T-helper 2 cell treated with Interferon-gamma antibody and Interleukin-4, amounts not matched to agents 5 μg/mL and 100 μg/mL, for 36 hours (primary cell): ENCODE measurements around the gene ARL10.

ENCODE experiments used
- DNase-seq: peaks from one replicate; pipeline ENCODE4 v3.0.0; 2021; ENCODE audit warnings: low spot score
- H3K27ac Mint-ChIP-seq: one replicate; pipeline ENCODE4 v1.8.0; 2021; ENCODE audit warnings: mild to moderate bottlenecking, mixed read lengths
- H3K27me3 Mint-ChIP-seq: one replicate; pipeline ENCODE4 v1.8.0; 2021; ENCODE audit warnings: low read depth, mixed read lengths
- H3K36me3 Mint-ChIP-seq: one replicate; pipeline ENCODE4 v1.8.0; 2021; ENCODE audit warnings: low read depth, mixed read lengths
- H3K4me1 Mint-ChIP-seq: one replicate; pipeline ENCODE4 v1.8.0; 2021; ENCODE audit warnings: low read depth, mixed read lengths
- H3K4me3 Mint-ChIP-seq: one replicate; pipeline ENCODE4 v1.8.0; 2022; ENCODE audit warnings: mild to moderate bottlenecking, moderate library complexity, mixed read lengths
- H3K9me3 Mint-ChIP-seq: one replicate; pipeline ENCODE4 v1.8.0; 2021; ENCODE audit warnings: mixed read lengths

ARL10 gene

GRCh38 chr5:176353533-176353932, 11.8 kb upstream of the ARL10 start:
- peaks cover 59% of the 10 kb centered on the region for H3K36me3 Mint-ChIP-seq
- no peak overlapping the region for H3K27ac Mint-ChIP-seq
- DNase-seq, result no peak
- no peaks in the 10 kb centered on the region for H3K9me3 Mint-ChIP-seq
- H3K4me3 Mint-ChIP-seq, result no peak overlapping the region
- H3K27me3 Mint-ChIP-seq, result no peaks in the 10 kb centered on the region
- H3K4me1 Mint-ChIP-seq, result peaks cover 3% of the 10 kb centered on the region

GRCh38 chr5:176355400-176356178, 9.7 kb upstream of the ARL10 start:
- Mint-ChIP-seq H3K9me3 (no peaks in the 10 kb centered on the region), H3K36me3 (peaks cover 46% of the 10 kb centered on the region), H3K27me3 (no peaks in the 10 kb centered on the region), H3K4me3 (no peak overlapping the region), H3K27ac (no peak overlapping the region), H3K4me1 (peaks cover 8% of the 10 kb centered on the region)
- no peak for DNase-seq

GRCh38 chr5:176356179-176356566, 9.1 kb upstream of the ARL10 start:
- DNase-seq, result no peak
- Mint-ChIP-seq H3K4me3 (no peak overlapping the region), H3K27me3 (no peaks in the 10 kb centered on the region), H3K4me1 (peaks cover 8% of the 10 kb centered on the region), H3K27ac (no peak overlapping the region), H3K36me3 (peaks cover 43% of the 10 kb centered on the region), H3K9me3 (no peaks in the 10 kb centered on the region)

- no peak for DNase-seq
- peaks cover 25% of the 10 kb centered on the region for H3K36me3 Mint-ChIP-seq
These were observed 5.6 kb upstream of the ARL10 start for GRCh38 chr5:176359658-176360057.

GRCh38 chr5:176360894-176361436, 4.3 kb upstream of the ARL10 start:
- no peak for DNase-seq
- Mint-ChIP-seq H3K4me3 (peak overlapping the region; percentile 99), H3K36me3 (peaks cover 21% of the 10 kb centered on the region), H3K9me3 (no peaks in the 10 kb centered on the region), H3K27me3 (no peaks in the 10 kb centered on the region), H3K27ac (peak overlapping the region; percentile 93), H3K4me1 (peaks cover 21% of the 10 kb centered on the region)

More at GRCh38 chr5:176359658-176360057, 5.6 kb upstream of the ARL10 start:
- H3K27me3 Mint-ChIP-seq, result no peaks in the 10 kb centered on the region
- no peaks in the 10 kb centered on the region for H3K9me3 Mint-ChIP-seq
- peak overlapping the region; percentile 72 for H3K4me3 Mint-ChIP-seq
- peak overlapping the region; percentile 28 for H3K27ac Mint-ChIP-seq
- H3K4me1 Mint-ChIP-seq, result peaks cover 21% of the 10 kb centered on the region

- Mint-ChIP-seq H3K4me3 (peak within 1 kb of the TSS; percentile 99), H3K9me3 (no peaks in the 10 kb centered on the region), H3K4me1 (peaks cover 21% of the 10 kb centered on the region), H3K27ac (peak within 1 kb of the TSS; percentile 93), H3K27me3 (no peaks in the 10 kb centered on the region), H3K36me3 (peaks cover 18% of the 10 kb centered on the region)
- DNase-seq, result peak; percentile 93
These were observed 3.7 kb upstream of the ARL10 start, which contains the start of gene KIAA1191 for GRCh38 chr5:176361437-176362232. KIAA1191 (minus strand) TSS chr5:176361764; CDS start chr5:176359508, 2,256 bp downstream.

- no peak for DNase-seq
- no peaks in the 10 kb centered on the region for H3K9me3 Mint-ChIP-seq
- H3K27ac Mint-ChIP-seq, result peak overlapping the region; percentile 93
- H3K27me3 Mint-ChIP-seq, result no peaks in the 10 kb centered on the region
- H3K4me1 Mint-ChIP-seq, result peaks cover 21% of the 10 kb centered on the region
- peak overlapping the region; percentile 99 for H3K4me3 Mint-ChIP-seq
- peaks cover 18% of the 10 kb centered on the region for H3K36me3 Mint-ChIP-seq
These were observed 3.1 kb upstream of the ARL10 start for GRCh38 chr5:176362233-176362490.

- no peaks in the 10 kb centered on the region for H3K27me3 Mint-ChIP-seq
- no peak for DNase-seq
- H3K36me3 Mint-ChIP-seq, result peaks cover 8% of the 10 kb centered on the region
- H3K9me3 Mint-ChIP-seq, result no peaks in the 10 kb centered on the region
- H3K4me3 Mint-ChIP-seq, result peak overlapping the region; percentile 66
- peaks cover 22% of the 10 kb centered on the region for H3K4me1 Mint-ChIP-seq
- H3K27ac Mint-ChIP-seq, result no peak overlapping the region
These were observed 429 bp upstream of the ARL10 start for GRCh38 chr5:176364765-176365350.

GRCh38 chr5:176366232-176366894, 1.1 kb downstream of the ARL10 start:
- no peak for DNase-seq
- Mint-ChIP-seq H3K36me3 (peaks cover 8% of the 10 kb centered on the region), H3K27me3 (no peaks in the 10 kb centered on the region), H3K4me1 (peaks cover 21% of the 10 kb centered on the region), H3K4me3 (peak overlapping the region; percentile 71), H3K9me3 (no peaks in the 10 kb centered on the region), H3K27ac (peak overlapping the region; percentile 28)

GRCh38 chr5:176368726-176369125, 3.4 kb downstream of the ARL10 start:
- peaks cover 8% of the 10 kb centered on the region for H3K36me3 Mint-ChIP-seq
- no peaks in the 10 kb centered on the region for H3K27me3 Mint-ChIP-seq
- no peaks in the 10 kb centered on the region for H3K9me3 Mint-ChIP-seq
- DNase-seq, result no peak
- peaks cover 9% of the 10 kb centered on the region for H3K4me1 Mint-ChIP-seq
- H3K4me3 Mint-ChIP-seq, result no peak overlapping the region
- H3K27ac Mint-ChIP-seq, result no peak overlapping the region

GRCh38 chr5:176369934-176370711, 4.8 kb downstream of the ARL10 start:
- no peaks in the 10 kb centered on the region for H3K9me3 Mint-ChIP-seq

GRCh38 chr5:176371621-176372539, 6.6 kb downstream of the ARL10 start:
- Mint-ChIP-seq H3K27me3 (no peaks in the 10 kb centered on the region), H3K36me3 (peaks cover 8% of the 10 kb centered on the region), H3K27ac (no peak overlapping the region), H3K9me3 (no peaks in the 10 kb centered on the region), H3K4me1 (peaks cover 9% of the 10 kb centered on the region), H3K4me3 (no peak overlapping the region)
- no peak for DNase-seq

More at GRCh38 chr5:176369934-176370711, 4.8 kb downstream of the ARL10 start:
- Mint-ChIP-seq H3K4me3 (no peak overlapping the region), H3K4me1 (peaks cover 9% of the 10 kb centered on the region), H3K27ac (no peak overlapping the region), H3K27me3 (no peaks in the 10 kb centered on the region), H3K36me3 (peaks cover 8% of the 10 kb centered on the region)
- no peak for DNase-seq
